HEK293 (cell line): ENCODE measurements around the gene LMBR1.

Experiments
- CTCF ChIP-seq: fragments of 450-650 bp; formaldehyde crosslinking; IDR thresholded peaks from 2 replicates; pipeline ENCODE4 v1.5.1; 2016; ENCODE audit warnings: missing biosample characterization, missing genetic modification characterization
- KLF16 ChIP-seq: fragments of 450-650 bp; formaldehyde crosslinking; IDR thresholded peaks from 2 replicates; pipeline ENCODE4 v1.5.1; 2017; ENCODE audit warnings: missing biosample characterization, missing genetic modification characterization
- KLF9 ChIP-seq: fragments of 450-650 bp; formaldehyde crosslinking; IDR thresholded peaks from 2 replicates; pipeline ENCODE4 v1.5.1; 2016; ENCODE audit warnings: missing biosample characterization, missing genetic modification characterization, low read depth
- PRDM6 ChIP-seq: fragments of 450-650 bp; formaldehyde crosslinking; IDR thresholded peaks from 2 replicates; pipeline ENCODE4 v1.5.1; 2017; ENCODE audit warnings: missing biosample characterization, missing genetic modification characterization
- TCF7L2 ChIP-seq: IDR thresholded peaks from 2 replicates; pipeline ENCODE4 v1.6.1; 2011; ENCODE audit warnings: low read depth, mild to moderate bottlenecking, inconsistent platforms, low read length, moderate library complexity, borderline replicate concordance
- ZBTB26 ChIP-seq: fragments of 450-650 bp; formaldehyde crosslinking; optimal IDR thresholded peaks from 2 replicates; pipeline ENCODE3; 2016; ENCODE audit warnings: missing biosample characterization, mild to moderate bottlenecking, missing genetic modification characterization
- ZNF146 ChIP-seq: fragments of 450-650 bp; formaldehyde crosslinking; IDR thresholded peaks from 2 replicates; pipeline ENCODE4 v1.5.1; 2016; ENCODE audit warnings: missing biosample characterization, missing genetic modification characterization
- ZNF148 ChIP-seq: fragments of 450-650 bp; formaldehyde crosslinking; IDR thresholded peaks from 2 replicates; pipeline ENCODE4 v1.5.0; 2017; ENCODE audit warnings: missing biosample characterization, missing genetic modification characterization, borderline replicate concordance
- ZNF23 ChIP-seq: fragments of 450-650 bp; formaldehyde crosslinking; IDR thresholded peaks from 2 replicates; pipeline ENCODE4 v1.5.1; 2016; ENCODE audit warnings: missing biosample characterization, missing genetic modification characterization, borderline replicate concordance
- ZNF274 ChIP-seq, 2 experiments: fragments of 200-500 bp in 1 of 2; fragments of 450-650 bp in 1 of 2; sonication (Bioruptor generic) in 1 of 2; formaldehyde crosslinking in 1 of 2; IDR thresholded peaks; 2 replicates each; pipeline versions ENCODE4 v1.5.1 to v1.6.1; 2014 to 2016; ENCODE audit warnings: borderline replicate concordance in 1 of 2, inconsistent platforms in 1 of 2, low read length in 1 of 2, missing biosample characterization in 1 of 2, missing genetic modification characterization in 1 of 2
- ZNF513 ChIP-seq: fragments of 450-650 bp; IDR thresholded peaks from 2 replicates; pipeline ENCODE4 v1.5.1; 2018; ENCODE audit warnings: missing biosample characterization, missing genetic modification characterization
- ZNF624 ChIP-seq: fragments of 450-650 bp; formaldehyde crosslinking; IDR thresholded peaks from 2 replicates; pipeline ENCODE4 v1.5.1; 2017; ENCODE audit warnings: missing biosample characterization, missing genetic modification characterization
- ZNF792 ChIP-seq: fragments of 450-650 bp; formaldehyde crosslinking; IDR thresholded peaks from 2 replicates; pipeline ENCODE4 v1.5.1; 2016; ENCODE audit warnings: missing biosample characterization, missing genetic modification characterization
- ZSCAN18 ChIP-seq: fragments of 450-650 bp; formaldehyde crosslinking; IDR thresholded peaks from 2 replicates; pipeline ENCODE4 v1.5.1; 2016; ENCODE audit warnings: missing biosample characterization, missing genetic modification characterization

- TF ChIP-seq ZBTB26 (tag by site-specific recombination) (no peak), TCF7L2 (no peak), ZNF513 (tag by site-specific recombination) (no peak), ZSCAN18 (tag by site-specific recombination) (no peak), ZNF624 (no peak), ZNF146 (tag by site-specific recombination) (no peak), CTCF (tag by site-specific recombination) (no peak), ZNF792 (tag by site-specific recombination) (no peak), ZNF148 (tag by site-specific recombination) (no peak), KLF16 (tag by site-specific recombination) (no peak), PRDM6 (no peak), ZNF23 (tag by site-specific recombination) (no peak), KLF9 (tag by site-specific recombination) (no peak), ZNF274 (IDR thresholded peaks at IDR 0.05; ENCODE audit: low read length) (no peak), ZNF274 (tag by site-specific recombination; IDR thresholded peaks at IDR 0.05; ENCODE audit: borderline replicate concordance) (no peak)
Observed at GRCh38 chr7:156919132-156919713, 26.2 kb upstream of the LMBR1 start.
